HG03571 (cell line): ENCODE measurements around the gene NEAT1.

Experiments used
- ATAC-seq: cut with Tn5 transposase; IDR thresholded peaks from one replicate; pipeline ENCODE4 v1.9.1; 2021; ENCODE audit not compliant: unreplicated experiment

The NEAT1 gene

GRCh38 chr11:65433657-65434056, 11.1 kb downstream of the NEAT1 start:
- ATAC-seq = no peak

- ATAC-seq = no peak
Measured at GRCh38 chr11:65434057-65434666, 11.6 kb downstream of the NEAT1 start.

- no peak for ATAC-seq
Measured at GRCh38 chr11:65434667-65435410, 12.2 kb downstream of the NEAT1 start.

GRCh38 chr11:65435411-65435931, 12.9 kb downstream of the NEAT1 start:
- no peak for ATAC-seq

GRCh38 chr11:65435981-65436411, 13.4 kb downstream of the NEAT1 start:
- ATAC-seq = no peak

GRCh38 chr11:65436412-65437032, 13.9 kb downstream of the NEAT1 start:
- ATAC-seq = no peak

- no peak for ATAC-seq
Measured at GRCh38 chr11:65437436-65438227, 15.0 kb downstream of the NEAT1 start.

- no peak for ATAC-seq
Measured at GRCh38 chr11:65438257-65439151, 15.9 kb downstream of the NEAT1 start.

GRCh38 chr11:65439331-65440181, 17.0 kb downstream of the NEAT1 start:
- ATAC-seq = no peak

- peak; percentile 47 for ATAC-seq
Measured at GRCh38 chr11:65440831-65441499, 18.4 kb downstream of the NEAT1 start.

GRCh38 chr11:65442842-65443331, 20.3 kb downstream of the NEAT1 start:
- no peak for ATAC-seq

GRCh38 chr11:65444314-65445051, 21.9 kb downstream of the NEAT1 start:
- ATAC-seq = no peak

- ATAC-seq = no peak
Measured at GRCh38 chr11:65445101-65445603, 22.6 kb downstream of the NEAT1 start.

GRCh38 chr11:65445604-65446445, 23.2 kb downstream of the NEAT1 start:
- ATAC-seq = no peak

- no peak for ATAC-seq
Measured at GRCh38 chr11:65446446-65447277, 24.1 kb downstream of the NEAT1 start.

- ATAC-seq = no peak
Measured at GRCh38 chr11:65448074-65448417, 25.4 kb downstream of the NEAT1 start.
